ENCODE results near the gene ADCY4.

- TF ChIP-seq EZH2 (IDR thresholded peaks at IDR 0.05; ENCODE audit: insufficient read depth, poor library complexity, severe bottlenecking) (no peak), EZH2phosphoT487 (IDR thresholded peaks at IDR 0.05; ENCODE audit: insufficient read depth, low read depth) (no peak)
These were observed 61.4 kb downstream of the ADCY4 start for GRCh38 chr14:24273422-24273998.

Measured in GM23248 (cell line).